Endothelial cell of umbilical vein (primary cell): ENCODE data around the gene ANKRD44.

Experiments
- CTCF ChIP-seq, 2 donors: IDR thresholded peaks; 1 replicate in 1 of 2; 2 replicates in 1 of 2; pipeline ENCODE4 v1.5.1; 2011; ENCODE audit warnings: low read length in 2 of 2, mild to moderate bottlenecking in 2 of 2, moderate library complexity in 2 of 2, control low read depth in 1 of 2, inconsistent platforms in 1 of 2, low read depth in 1 of 2; ENCODE audit not compliant: insufficient read depth in 1 of 2; ENCODE audit errors: extremely low read depth in 1 of 2
- EZH2 ChIP-seq: IDR thresholded peaks from 2 replicates; pipeline ENCODE4 v1.6.1; 2012; ENCODE audit warnings: borderline replicate concordance, low read depth, mild to moderate bottlenecking, moderate library complexity, low read length, inconsistent platforms; ENCODE audit not compliant: severe bottlenecking
- JUN ChIP-seq: IDR thresholded peaks from 2 replicates; pipeline ENCODE4 v1.6.1; 2011; ENCODE audit warnings: borderline replicate concordance, low read depth; ENCODE audit not compliant: insufficient read length, insufficient read depth
- MYC ChIP-seq: IDR thresholded peaks from one replicate; pipeline ENCODE4 v1.6.1; 2011; ENCODE audit warnings: mild to moderate bottlenecking, low read depth, low read length
- POLR2A ChIP-seq: IDR thresholded peaks from 2 replicates; pipeline ENCODE4 v1.6.1; 2012; ENCODE audit warnings: low read depth, mild to moderate bottlenecking, control low read depth, low read length

DNA sequence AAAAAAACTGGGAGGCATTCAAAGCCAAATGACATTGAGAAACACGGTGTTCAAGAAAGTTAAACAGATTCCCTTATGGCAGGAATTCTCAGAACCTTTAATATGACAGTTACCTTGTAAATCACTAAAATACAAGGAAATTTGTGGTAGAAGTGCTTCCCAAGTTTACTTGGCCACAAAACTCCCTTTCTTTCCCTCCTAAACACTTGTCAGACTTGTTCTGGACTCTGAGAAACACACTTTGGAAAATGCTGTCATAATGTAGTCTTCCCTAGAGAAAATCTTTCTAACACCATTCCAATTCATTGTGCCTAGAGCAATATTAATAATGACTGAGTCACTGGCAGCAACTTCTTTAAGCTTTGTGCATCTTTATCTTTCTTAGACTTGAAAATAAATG, 140.4 kb downstream of the ANKRD44 start:
- TF ChIP-seq CTCF (IDR thresholded peaks at IDR 0.05; ENCODE audit: extremely low read depth in 1 of 2, insufficient read depth in 1 of 2, low read depth in 1 of 2, low read length in 2 of 2) (no peak), MYC (no peak), POLR2A (no peak), JUN (no peak), EZH2 (no peak)
